Measurements from ENCODE around the gene NTRK3. TPM values are rescaled to one million over a fixed set of nuclear protein-coding genes. Genes with fewer than 3 reads are reported as not detected.

NTRK3 gene
- total and polyA plus RNA-seq, 4 donors: 0.21 to 2.9 (median 0.32) TPM

DNA sequence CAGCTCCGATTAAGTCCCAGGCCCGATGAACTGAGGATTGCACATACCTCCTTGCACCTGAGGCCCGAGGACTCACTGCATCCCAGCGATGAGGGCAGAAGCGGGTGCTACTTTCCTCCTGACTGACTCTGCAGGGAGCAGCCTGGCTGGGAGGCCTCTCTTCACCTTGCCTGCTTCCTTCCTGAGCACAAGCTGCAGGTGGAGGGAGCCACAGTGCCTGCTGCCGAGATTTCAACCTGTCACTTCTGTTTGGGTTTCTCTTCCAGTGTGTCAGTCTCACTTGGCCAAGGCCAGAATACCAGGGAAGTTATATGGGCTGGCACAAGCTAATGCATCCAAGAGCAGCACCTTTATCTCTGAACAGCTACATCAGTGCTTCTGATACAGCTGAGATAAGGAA, 185.4 kb downstream of the NTRK3 start:
- 62% methylated on average over 6 of the region's 6 CpGs for WGBS

DNA sequence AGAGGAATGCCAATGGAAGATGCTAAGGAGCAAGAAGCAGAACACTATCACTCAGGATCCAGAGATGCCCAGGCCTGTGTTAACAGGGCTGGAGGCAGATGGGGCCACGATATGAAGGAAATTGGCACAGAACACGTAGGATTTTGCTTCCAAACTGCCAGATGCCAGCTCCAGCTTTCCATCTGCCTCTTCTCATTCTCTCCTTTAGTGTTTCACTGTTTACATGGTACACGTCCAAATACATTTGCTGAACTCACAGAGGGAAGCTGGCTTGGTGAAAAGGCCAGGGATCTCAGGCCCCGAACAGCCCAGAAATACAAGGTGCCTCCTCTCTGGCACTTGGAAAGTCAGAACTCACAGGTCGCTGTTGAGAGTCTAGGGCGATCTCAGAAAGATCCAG, 187.0 kb downstream of the NTRK3 start:
- H3K4me1 ChIP-seq (ENCODE audit: control insufficient read depth in 4 of 4, insufficient read depth in 4 of 4, low read length in 3 of 4): no peaks in the 10 kb centered on the region
- H3K4me3 ChIP-seq (ENCODE audit: low read depth in 1 of 3, low read length in 3 of 3): no peak overlapping the region
- WGBS: 60% methylated on average over 6 of the region's 6 CpGs
- no peak overlapping the region for H3K9ac ChIP-seq (ENCODE audit: low read depth in 1 of 2, low read length in 2 of 2)
- H3K27ac ChIP-seq (ENCODE audit: low read depth in 1 of 2, low read length in 2 of 2): no peak overlapping the region
- no peak for DNase-seq (ENCODE audit: low spot score)
- no peaks in the 10 kb centered on the region for H3K9me3 ChIP-seq (ENCODE audit: control insufficient read depth in 4 of 4, low read length in 3 of 4)
- TF ChIP-seq, protein P1, sequence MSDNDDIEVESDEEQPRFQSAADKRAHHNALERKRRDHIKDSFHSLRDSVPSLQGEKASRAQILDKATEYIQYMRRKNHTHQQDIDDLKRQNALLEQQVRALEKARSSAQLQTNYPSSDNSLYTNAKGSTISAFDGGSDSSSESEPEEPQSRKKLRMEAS (IDR thresholded peaks at IDR 0.05): no peak
- TF ChIP-seq NR2F2 (IDR thresholded peaks at IDR 0.05) (no peak), HNF4G (IDR thresholded peaks at IDR 0.05) (no peak), RAD21 (IDR thresholded peaks at IDR 0.05) (no peak), FOXA1 (IDR thresholded peaks at IDR 0.05) (no peak), EGR1 (IDR thresholded peaks at IDR 0.05; ENCODE audit: low read depth in 2 of 2) (no peak), GABPA (IDR thresholded peaks at IDR 0.05 in 1 of 2, conservative IDR thresholded peaks at IDR 0.05 in 1 of 2) (no peak), RXRA (IDR thresholded peaks at IDR 0.05) (no peak), YY1 (IDR thresholded peaks at IDR 0.05) (no peak)
- TF ChIP-seq, protein P2, sequence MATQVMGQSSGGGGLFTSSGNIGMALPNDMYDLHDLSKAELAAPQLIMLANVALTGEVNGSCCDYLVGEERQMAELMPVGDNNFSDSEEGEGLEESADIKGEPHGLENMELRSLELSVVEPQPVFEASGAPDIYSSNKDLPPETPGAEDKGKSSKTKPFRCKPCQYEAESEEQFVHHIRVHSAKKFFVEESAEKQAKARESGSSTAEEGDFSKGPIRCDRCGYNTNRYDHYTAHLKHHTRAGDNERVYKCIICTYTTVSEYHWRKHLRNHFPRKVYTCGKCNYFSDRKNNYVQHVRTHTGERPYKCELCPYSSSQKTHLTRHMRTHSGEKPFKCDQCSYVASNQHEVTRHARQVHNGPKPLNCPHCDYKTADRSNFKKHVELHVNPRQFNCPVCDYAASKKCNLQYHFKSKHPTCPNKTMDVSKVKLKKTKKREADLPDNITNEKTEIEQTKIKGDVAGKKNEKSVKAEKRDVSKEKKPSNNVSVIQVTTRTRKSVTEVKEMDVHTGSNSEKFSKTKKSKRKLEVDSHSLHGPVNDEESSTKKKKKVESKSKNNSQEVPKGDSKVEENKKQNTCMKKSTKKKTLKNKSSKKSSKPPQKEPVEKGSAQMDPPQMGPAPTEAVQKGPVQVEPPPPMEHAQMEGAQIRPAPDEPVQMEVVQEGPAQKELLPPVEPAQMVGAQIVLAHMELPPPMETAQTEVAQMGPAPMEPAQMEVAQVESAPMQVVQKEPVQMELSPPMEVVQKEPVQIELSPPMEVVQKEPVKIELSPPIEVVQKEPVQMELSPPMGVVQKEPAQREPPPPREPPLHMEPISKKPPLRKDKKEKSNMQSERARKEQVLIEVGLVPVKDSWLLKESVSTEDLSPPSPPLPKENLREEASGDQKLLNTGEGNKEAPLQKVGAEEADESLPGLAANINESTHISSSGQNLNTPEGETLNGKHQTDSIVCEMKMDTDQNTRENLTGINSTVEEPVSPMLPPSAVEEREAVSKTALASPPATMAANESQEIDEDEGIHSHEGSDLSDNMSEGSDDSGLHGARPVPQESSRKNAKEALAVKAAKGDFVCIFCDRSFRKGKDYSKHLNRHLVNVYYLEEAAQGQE (IDR thresholded peaks at IDR 0.05): no peak
- TF ChIP-seq, protein P3, sequence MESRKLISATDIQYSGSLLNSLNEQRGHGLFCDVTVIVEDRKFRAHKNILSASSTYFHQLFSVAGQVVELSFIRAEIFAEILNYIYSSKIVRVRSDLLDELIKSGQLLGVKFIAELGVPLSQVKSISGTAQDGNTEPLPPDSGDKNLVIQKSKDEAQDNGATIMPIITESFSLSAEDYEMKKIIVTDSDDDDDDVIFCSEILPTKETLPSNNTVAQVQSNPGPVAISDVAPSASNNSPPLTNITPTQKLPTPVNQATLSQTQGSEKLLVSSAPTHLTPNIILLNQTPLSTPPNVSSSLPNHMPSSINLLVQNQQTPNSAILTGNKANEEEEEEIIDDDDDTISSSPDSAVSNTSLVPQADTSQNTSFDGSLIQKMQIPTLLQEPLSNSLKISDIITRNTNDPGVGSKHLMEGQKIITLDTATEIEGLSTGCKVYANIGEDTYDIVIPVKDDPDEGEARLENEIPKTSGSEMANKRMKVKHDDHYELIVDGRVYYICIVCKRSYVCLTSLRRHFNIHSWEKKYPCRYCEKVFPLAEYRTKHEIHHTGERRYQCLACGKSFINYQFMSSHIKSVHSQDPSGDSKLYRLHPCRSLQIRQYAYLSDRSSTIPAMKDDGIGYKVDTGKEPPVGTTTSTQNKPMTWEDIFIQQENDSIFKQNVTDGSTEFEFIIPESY (IDR thresholded peaks at IDR 0.05): no peak
- TF ChIP-seq, protein P4, sequence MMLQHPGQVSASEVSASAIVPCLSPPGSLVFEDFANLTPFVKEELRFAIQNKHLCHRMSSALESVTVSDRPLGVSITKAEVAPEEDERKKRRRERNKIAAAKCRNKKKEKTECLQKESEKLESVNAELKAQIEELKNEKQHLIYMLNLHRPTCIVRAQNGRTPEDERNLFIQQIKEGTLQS (IDR thresholded peaks at IDR 0.05): no peak
- TF ChIP-seq, protein P5, sequence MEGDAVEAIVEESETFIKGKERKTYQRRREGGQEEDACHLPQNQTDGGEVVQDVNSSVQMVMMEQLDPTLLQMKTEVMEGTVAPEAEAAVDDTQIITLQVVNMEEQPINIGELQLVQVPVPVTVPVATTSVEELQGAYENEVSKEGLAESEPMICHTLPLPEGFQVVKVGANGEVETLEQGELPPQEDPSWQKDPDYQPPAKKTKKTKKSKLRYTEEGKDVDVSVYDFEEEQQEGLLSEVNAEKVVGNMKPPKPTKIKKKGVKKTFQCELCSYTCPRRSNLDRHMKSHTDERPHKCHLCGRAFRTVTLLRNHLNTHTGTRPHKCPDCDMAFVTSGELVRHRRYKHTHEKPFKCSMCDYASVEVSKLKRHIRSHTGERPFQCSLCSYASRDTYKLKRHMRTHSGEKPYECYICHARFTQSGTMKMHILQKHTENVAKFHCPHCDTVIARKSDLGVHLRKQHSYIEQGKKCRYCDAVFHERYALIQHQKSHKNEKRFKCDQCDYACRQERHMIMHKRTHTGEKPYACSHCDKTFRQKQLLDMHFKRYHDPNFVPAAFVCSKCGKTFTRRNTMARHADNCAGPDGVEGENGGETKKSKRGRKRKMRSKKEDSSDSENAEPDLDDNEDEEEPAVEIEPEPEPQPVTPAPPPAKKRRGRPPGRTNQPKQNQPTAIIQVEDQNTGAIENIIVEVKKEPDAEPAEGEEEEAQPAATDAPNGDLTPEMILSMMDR (IDR thresholded peaks at IDR 0.05; ENCODE audit: low read depth, low read length, missing input control): no peak
- H3K36me3 ChIP-seq (ENCODE audit: control insufficient read depth in 4 of 4, insufficient read depth in 3 of 4, low read depth in 1 of 4, low read length in 3 of 4): no peaks in the 10 kb centered on the region
- no peaks in the 10 kb centered on the region for H3K27me3 ChIP-seq (ENCODE audit: control insufficient read depth in 4 of 4, insufficient read depth in 4 of 4, low read length in 3 of 4)

More for the DNA sequence above, 185.4 kb downstream of the NTRK3 start:
- no peak overlapping the region for H3K27ac ChIP-seq (ENCODE audit: low read depth in 1 of 2, low read length in 2 of 2)
- peaks cover 0 to 3% (median 0%) of the 10 kb centered on the region in 4 donors for H3K27me3 ChIP-seq (ENCODE audit: control insufficient read depth in 4 of 4, insufficient read depth in 4 of 4, low read length in 3 of 4)
- TF ChIP-seq RAD21 (IDR thresholded peaks at IDR 0.05): no peak
- no peak for TF ChIP-seq RXRA (IDR thresholded peaks at IDR 0.05)
- no peak overlapping the region for H3K4me3 ChIP-seq (ENCODE audit: low read depth in 1 of 3, low read length in 3 of 3)
- no peaks in the 10 kb centered on the region for H3K9me3 ChIP-seq (ENCODE audit: control insufficient read depth in 4 of 4, low read length in 3 of 4)
- DNase-seq (ENCODE audit: low spot score): no peak
- no peaks in the 10 kb centered on the region for H3K36me3 ChIP-seq (ENCODE audit: control insufficient read depth in 4 of 4, insufficient read depth in 3 of 4, low read depth in 1 of 4, low read length in 3 of 4)
- H3K9ac ChIP-seq (ENCODE audit: low read depth in 1 of 2, low read length in 2 of 2): no peak overlapping the region
- H3K4me1 ChIP-seq (ENCODE audit: control insufficient read depth in 4 of 4, insufficient read depth in 4 of 4, low read length in 3 of 4): no peaks in the 10 kb centered on the region
